NT2/D1 (cell line): Measurements from ENCODE around the gene RPP40.

Experiments
- SUZ12 ChIP-seq: IDR thresholded peaks from 2 replicates; pipeline ENCODE4 v1.6.1; 2011; ENCODE audit not compliant: insufficient read length, insufficient read depth; ENCODE audit errors: extremely low read depth
- YY1 ChIP-seq: IDR thresholded peaks from 2 replicates; pipeline ENCODE4 v1.6.1; 2011; ENCODE audit not compliant: insufficient read length, insufficient read depth
- ZNF274 ChIP-seq: IDR thresholded peaks from 2 replicates; pipeline ENCODE4 v1.6.1; 2011; ENCODE audit warnings: mild to moderate bottlenecking, low read depth, low read length

DNA sequence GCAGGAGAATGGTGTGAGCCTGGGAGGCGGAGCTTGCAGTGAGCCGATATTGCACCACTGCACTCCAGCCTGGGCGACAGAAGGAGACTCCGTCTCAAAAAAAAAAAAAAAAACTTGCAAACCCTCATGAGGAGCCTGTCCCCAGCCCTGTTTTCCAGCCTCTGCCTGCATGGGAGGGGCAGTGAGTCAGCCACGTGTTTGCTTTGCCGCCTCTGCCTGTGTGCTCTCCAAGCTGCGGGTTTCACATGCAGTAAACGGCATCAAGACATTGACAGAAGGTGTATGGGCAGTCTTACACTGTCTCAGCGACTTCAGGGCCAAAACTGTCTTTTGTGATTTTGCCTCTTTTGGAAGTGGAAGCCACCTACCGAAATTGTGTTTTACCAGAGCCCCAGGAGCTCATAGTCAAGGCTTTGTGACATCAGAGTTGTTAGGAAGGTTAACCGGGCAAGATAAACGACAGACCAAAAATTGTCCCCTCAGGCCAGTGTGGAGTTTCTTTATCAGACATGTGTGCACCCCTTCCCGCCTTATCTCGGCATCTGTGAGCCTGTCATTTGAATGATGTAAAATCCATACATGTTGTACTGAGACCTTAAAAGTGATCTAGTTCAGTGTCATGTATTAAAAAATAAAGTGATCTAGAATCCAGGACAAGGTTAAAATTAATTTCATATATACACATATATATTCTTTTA, 52.9 kb downstream of the RPP40 start:
- TF ChIP-seq YY1 = no peak
- no peak for TF ChIP-seq SUZ12
- no peak for TF ChIP-seq ZNF274
